HepG2 (cell line): ENCODE data around the gene C19orf85. TPM values are rescaled to one million over a fixed set of nuclear protein-coding genes. Genes with fewer than 3 reads are reported as not detected.

ENCODE experiments used
- ATAC-seq: fragments of 200-7000 bp; cut with Tn5 transposase; 3 replicates; pipeline ENCODE4 v1.9.1; 2020; ENCODE audit warnings: mild to moderate bottlenecking, moderate library complexity
- BruUV-seq: library from RNA; stranded (reverse); fragments of 400-500 nt; replicated peaks from 2 replicates; lab custom pipeline; 2021; lab: Mats Ljungman, UMichigan
- CTCF ChIA-PET: fragments of 300-600 bp; formaldehyde crosslinking; extraction: SDS; loops from one replicate; lab custom pipeline; 2021; ENCODE audit warnings: low total read pairs, inconsistent platforms, low intra/inter-chr PET ratio; lab: Yijun Ruan, JAX
- POLR2A ChIA-PET: fragments of 350-600 bp; sonication (Branson Sonifier 250); formaldehyde crosslinking; loops from one replicate; lab custom pipeline; 2020; ENCODE audit warnings: antibody characterized with exemption, inconsistent platforms; lab: Yijun Ruan, JAX
- DNase-seq: peaks from one replicate; pipeline ENCODE4 v3.0.0-alpha.2; 2015; ENCODE audit warnings: low spot score
- FAIRE-seq: peaks from 3 replicates; lab custom pipeline; 2011; peaks lifted over from hg19 to GRCh38; lab: Jason Lieb, UNC
- H2AFZ ChIP-seq: one replicate; pipeline ENCODE4 v1.6.1; 2011; ENCODE audit warnings: low read length, inconsistent platforms
- H3K27ac ChIP-seq: fragments of 300-600 bp; 3 replicates; pipeline ENCODE4 v1.8.0; 2011; ENCODE audit warnings: mixed run types, mild to moderate bottlenecking, mixed read lengths, low read length, inconsistent platforms; ENCODE audit not compliant: insufficient read depth; ENCODE audit errors: extremely low read length
- H3K27me3 ChIP-seq, 2 experiments: fragments of 200-600 bp in 1 of 2; 2 replicates in 1 of 2; 3 replicates in 1 of 2; pipeline versions ENCODE4 v1.6.0 to v1.8.0; 2011; ENCODE audit warnings: low read length in 2 of 2, mild to moderate bottlenecking in 2 of 2, moderate library complexity in 2 of 2, inconsistent platforms in 1 of 2; ENCODE audit not compliant: insufficient read depth in 2 of 2, control insufficient read depth in 1 of 2
- H3K36me3 ChIP-seq, 2 experiments: fragments of 200-600 bp in 1 of 2; replicated peaks in 1 of 2; 2 replicates in 1 of 2; 3 replicates in 1 of 2; pipeline versions ENCODE4 v1.5.1 to v1.8.0; 2011; ENCODE audit warnings: low read length in 2 of 2, inconsistent platforms in 1 of 2; ENCODE audit not compliant: insufficient read depth in 2 of 2, control insufficient read depth in 1 of 2
- H3K4me1 ChIP-seq: 2 replicates; pipeline ENCODE4 v1.5.1; 2012; ENCODE audit warnings: low read length, inconsistent platforms; ENCODE audit not compliant: insufficient read depth
- H3K4me2 ChIP-seq: 2 replicates; pipeline ENCODE4 v1.6.0; 2011; ENCODE audit warnings: low read depth, low read length, inconsistent platforms
- H3K4me3 ChIP-seq, 3 experiments: fragments of 200-600 bp in 1 of 3; sonication (generic), shearing (Covaris generic) in 1 of 3; replicated peaks in 1 of 3; 2 replicates each; pipeline ENCODE4 v1.5.1; 2011 to 2016; ENCODE audit warnings: low read length in 3 of 3, inconsistent platforms in 2 of 3, low read depth in 2 of 3, mild to moderate bottlenecking in 2 of 3, control low read depth in 1 of 3, mixed read lengths in 1 of 3; ENCODE audit not compliant: insufficient read depth in 1 of 3
- H3K79me2 ChIP-seq: one replicate; pipeline ENCODE4 v1.6.1; 2011; ENCODE audit warnings: low read length, inconsistent platforms; ENCODE audit not compliant: insufficient read depth
- H3K9ac ChIP-seq: 2 replicates; pipeline ENCODE4 v1.6.0; 2011; ENCODE audit warnings: mild to moderate bottlenecking, low read depth, low read length, inconsistent platforms; ENCODE audit not compliant: insufficient read depth
- H3K9me3 ChIP-seq: 2 replicates; pipeline ENCODE4 v1.5.1; 2012; ENCODE audit warnings: mild to moderate bottlenecking, low read length
- H4K20me1 ChIP-seq: 2 replicates; pipeline ENCODE4 v1.6.0; 2011; ENCODE audit warnings: inconsistent platforms, mild to moderate bottlenecking, low read length, moderate library complexity; ENCODE audit not compliant: insufficient read depth
- BORCS8-MEF2B ChIP-seq: sonication (generic); formaldehyde crosslinking; IDR thresholded peaks from 2 replicates; pipeline ENCODE4 v1.8.0; 2022; ENCODE audit warnings: mild to moderate bottlenecking, missing genetic modification reagents
- MXD4 ChIP-seq: IDR thresholded peaks from 2 replicates; pipeline ENCODE4 v1.6.1; 2016; ENCODE audit warnings: mild to moderate bottlenecking, missing biosample characterization, missing genetic modification reagents
- PHF8 ChIP-seq: sonication (generic); formaldehyde crosslinking; IDR thresholded peaks from 2 replicates; pipeline ENCODE4 v1.5.0; 2020; ENCODE audit warnings: missing genetic modification reagents
- TAF1 ChIP-seq: sonication (generic); formaldehyde crosslinking; IDR thresholded peaks from 2 replicates; pipeline ENCODE4 v1.4.0; 2020; ENCODE audit warnings: missing genetic modification reagents
- YEATS4 ChIP-seq: sonication (generic); formaldehyde crosslinking; IDR thresholded peaks from 2 replicates; pipeline ENCODE4 v1.4.0; 2020; ENCODE audit warnings: missing genetic modification reagents, borderline replicate concordance
- WGBS: methylation state at CpG from one replicate; pipeline ENCODE4 v1.1.6; 2017; ENCODE audit warnings: low lambda C conversion rate; 5-methylcytosine and 5-hydroxymethylcytosine counted together
- in situ Hi-C: cut with HindIII; loops from 2 replicates; pipeline ENCODE4 v1.10.0; 2017; ENCODE audit warnings: low pct_unique_long_range_greater_than_20kb; ENCODE audit not compliant: extremely low pct_ligation_motif_present
- intact Hi-C: fragments of 100-400 bp; cut with micrococcal nuclease; formaldehyde crosslinking; loops from one replicate; pipeline ENCODE4 v1.10.0; 2022; ENCODE audit not compliant: unreplicated experiment
- polyA plus RNA-seq, 8 experiments: library from polyadenylated mRNA; depleted of rRNA in 3 of 8; stranded (reverse) in 7 of 8; unstranded in 1 of 8; fragments of >200 nt; fragmentation: Illumina TruSeq in 4 of 8; extraction: Trizol in 4 of 8; gene quantifications; 2 replicates each; pipeline versions ENCODE4 v1.2.1 to v1.2.3, GENCODE V29; 2011 to 2016; ENCODE audit warnings: low read depth in 4 of 8, missing spikeins in 1 of 8, mixed read lengths in 1 of 8; ENCODE audit not compliant: insufficient read depth in 1 of 8
- total RNA-seq, 5 experiments: library from RNA; depleted of rRNA; stranded (reverse); fragments of >200 nt; fragmentation: Illumina TruSeq; extraction: Trizol; gene quantifications; 2 replicates each; pipeline ENCODE4 v1.2.3, GENCODE V29; 2016; ENCODE audit warnings: low read depth in 1 of 5
- TF ChIP-seq, protein P1 (sequence below): sonication (generic); formaldehyde crosslinking; IDR thresholded peaks from 2 replicates; pipeline ENCODE4 v1.8.1; 2023; ENCODE audit warnings: mild to moderate bottlenecking, moderate library complexity, missing genetic modification reagents
- TF ChIP-seq, protein P2 (sequence below): sonication (generic); formaldehyde crosslinking; IDR thresholded peaks from 2 replicates; pipeline ENCODE4 v1.4.0; 2020; ENCODE audit warnings: mild to moderate bottlenecking, missing genetic modification reagents, borderline replicate concordance
- TF ChIP-seq, protein P3 (sequence below): IDR thresholded peaks from 2 replicates; pipeline ENCODE4 v1.6.1; 2016; ENCODE audit warnings: missing biosample characterization, missing genetic modification reagents, low read depth

C19orf85 gene
- total and polyA plus RNA-seq, 2 of the 13 experiments (the other 11 are each of a cell fraction or from before 2014, with no cell fraction given) = not detected

DNA sequence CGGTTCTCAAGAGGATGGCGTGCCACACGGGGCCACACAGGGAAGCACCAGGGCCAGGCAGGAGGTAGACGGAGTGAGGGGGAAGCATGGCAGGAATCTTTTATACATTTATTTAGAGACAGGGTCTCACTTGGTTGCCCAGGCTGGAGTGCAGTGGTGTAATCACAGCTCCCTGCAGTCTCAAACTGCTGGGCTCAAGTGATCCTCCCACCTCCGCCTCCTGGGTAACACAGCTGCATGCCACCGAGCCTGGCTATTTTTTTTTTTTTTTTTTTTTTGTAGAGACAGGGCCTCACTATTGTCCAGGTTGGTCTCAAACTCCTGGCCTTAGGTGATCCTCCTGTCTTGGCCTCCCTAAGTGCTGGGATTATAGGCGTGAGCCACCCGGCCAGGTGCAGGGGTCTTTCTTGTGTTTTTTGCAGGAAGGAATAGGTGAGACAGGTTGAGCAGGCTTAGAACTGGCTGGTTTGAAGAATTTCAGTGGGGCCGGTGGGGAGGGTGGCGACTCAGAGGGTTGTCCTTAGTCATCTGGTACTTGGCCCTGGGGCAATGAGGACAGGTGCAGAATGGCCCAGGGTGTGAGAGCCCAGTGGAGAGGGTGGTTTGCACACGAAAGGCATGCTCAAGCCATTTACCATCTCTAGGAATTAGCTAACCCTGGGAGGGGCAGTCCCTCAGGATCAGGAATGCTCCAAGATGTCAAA is 31.2 kb upstream of the C19orf85 start:
- H3K36me3 ChIP-seq = no peaks in the 10 kb centered on the region
- no peak for TF ChIP-seq BORCS8-MEF2B (CRISPR knock-in tag)
- TF ChIP-seq, protein P1, sequence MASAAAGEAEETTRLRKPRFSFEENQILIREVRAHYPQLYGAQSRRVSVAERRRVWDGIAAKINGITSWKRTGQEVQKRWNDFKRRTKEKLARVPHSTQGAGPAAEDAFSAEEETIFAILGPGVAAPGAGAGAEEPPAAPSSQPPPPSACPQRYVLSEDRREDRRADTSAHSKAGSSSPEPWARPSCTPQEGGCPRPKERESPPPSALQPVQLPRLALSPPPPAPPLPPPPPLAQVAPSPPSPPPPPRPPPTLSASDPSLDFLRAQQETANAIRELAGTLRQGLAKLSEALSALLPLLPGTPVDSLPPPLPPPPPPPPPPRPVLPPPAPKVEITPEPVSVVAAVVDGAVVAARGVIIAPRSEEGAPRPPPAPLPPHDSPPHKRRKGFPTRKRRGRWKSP (CRISPR knock-in tag) = no peak
- TF ChIP-seq TAF1 (CRISPR knock-in tag) = no peak
- TF ChIP-seq PHF8 (CRISPR knock-in tag) = no peak
- no peak for TF ChIP-seq MXD4 (CRISPR knock-in tag)
- TF ChIP-seq, protein P2, sequence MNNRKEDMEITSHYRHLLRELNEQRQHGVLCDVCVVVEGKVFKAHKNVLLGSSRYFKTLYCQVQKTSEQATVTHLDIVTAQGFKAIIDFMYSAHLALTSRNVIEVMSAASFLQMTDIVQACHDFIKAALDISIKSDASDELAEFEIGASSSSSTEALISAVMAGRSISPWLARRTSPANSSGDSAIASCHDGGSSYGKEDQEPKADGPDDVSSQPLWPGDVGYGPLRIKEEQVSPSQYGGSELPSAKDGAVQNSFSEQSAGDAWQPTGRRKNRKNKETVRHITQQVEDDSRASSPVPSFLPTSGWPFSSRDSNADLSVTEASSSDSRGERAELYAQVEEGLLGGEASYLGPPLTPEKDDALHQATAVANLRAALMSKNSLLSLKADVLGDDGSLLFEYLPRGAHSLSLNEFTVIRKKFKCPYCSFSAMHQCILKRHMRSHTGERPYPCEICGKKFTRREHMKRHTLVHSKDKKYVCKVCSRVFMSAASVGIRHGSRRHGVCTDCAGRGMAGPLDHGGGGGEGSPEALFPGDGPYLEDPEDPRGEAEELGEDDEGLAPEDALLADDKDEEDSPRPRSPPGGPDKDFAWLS (CRISPR knock-in tag) = no peak
- TF ChIP-seq YEATS4 (CRISPR knock-in tag) = no peak
- TF ChIP-seq, protein P3, sequence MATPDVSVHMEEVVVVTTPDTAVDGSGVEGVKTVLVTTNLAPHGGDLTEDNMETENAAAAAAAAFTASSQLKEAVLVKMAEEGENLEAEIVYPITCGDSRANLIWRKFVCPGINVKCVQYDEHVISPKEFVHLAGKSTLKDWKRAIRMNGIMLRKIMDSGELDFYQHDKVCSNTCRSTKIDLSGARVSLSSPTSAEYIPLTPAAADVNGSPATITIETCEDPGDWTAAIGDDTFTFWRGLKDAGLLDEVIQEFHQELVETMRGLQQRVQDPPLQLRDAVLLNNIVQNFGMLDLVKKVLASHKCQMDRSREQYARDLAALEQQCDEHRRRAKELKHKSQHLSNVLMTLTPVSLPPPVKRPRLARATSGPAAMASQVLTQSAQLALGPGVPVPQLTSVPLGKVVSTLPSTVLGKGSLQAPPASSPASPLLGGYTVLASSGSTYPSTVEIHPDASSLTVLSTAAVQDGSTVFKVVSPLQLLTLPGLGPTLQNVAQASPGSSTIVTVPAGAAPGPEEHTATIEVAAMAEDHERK (CRISPR knock-in tag) = no peak
- TF ChIP-seq, all 625 proteins: peak for 0
- DNase-seq (no peak), FAIRE-seq (no peak), ATAC-seq (no peak)
- Histone ChIP-seq H3K4me3 (no peak overlapping the region), H3K9ac (no peak overlapping the region), H3K27me3 (peaks cover 17 to 86% of the 10 kb centered on the region in 2 experiments), H3K4me1 (no peaks in the 10 kb centered on the region), H3K27ac (no peak overlapping the region), H3K79me2 (no peaks in the 10 kb centered on the region), H3K9me3 (no peaks in the 10 kb centered on the region), H3K4me2 (no peak overlapping the region), H2AFZ (no peak overlapping the region), H4K20me1 (no peaks in the 10 kb centered on the region)
- BruUV-seq = no TSS peak
- CTCF ChIA-PET = no interaction called here
- 40% methylated on average over 11 of the region's 11 CpGs for WGBS
- POLR2A ChIA-PET = no interaction called here
- intact Hi-C loops (no loop called here), in situ Hi-C loops (no loop called here)
